Vagina (tissue), 2 donors: Measurements from ENCODE around the gene CD8B2. TPM values are rescaled to one million over a fixed set of nuclear protein-coding genes. Genes with fewer than 3 reads are reported as not detected.
"Not testable (repeated sequence)": the region's sequence is repeated elsewhere in the genome, so short reads cannot be mapped to it uniquely, and the experiment has no call there.

ENCODE experiments used
- DNase-seq, 2 donors: peaks; one replicate each; pipeline ENCODE4 v3.0.0-alpha.2; 2017; ENCODE audit errors: extremely low spot score in 2 of 2
- H3K27ac ChIP-seq: fragments of 200-600 bp; sonication (generic); one replicate; pipeline ENCODE4 v1.5.1; 2019
- H3K27me3 ChIP-seq: fragments of 200-600 bp; sonication (generic); one replicate; pipeline ENCODE4 v1.5.1; 2019
- H3K36me3 ChIP-seq, 2 donors: fragments of 200-600 bp; sonication (generic); one replicate each; pipeline ENCODE4 v1.5.1; 2017 to 2019
- H3K4me1 ChIP-seq: fragments of 200-600 bp; sonication (generic); one replicate; pipeline ENCODE4 v1.5.1; 2019
- H3K4me3 ChIP-seq, 2 donors: fragments of 200-600 bp; sonication (generic); 1 replicate in 1 of 2; 2 replicates in 1 of 2; pipeline ENCODE4 v1.5.1; 2016 to 2019
- H3K9me3 ChIP-seq: fragments of 200-600 bp; sonication (generic); one replicate; pipeline ENCODE4 v1.5.1; 2019
- POLR2A ChIP-seq, 2 donors: fragments of 450-650 bp; IDR thresholded peaks; one replicate each; pipeline ENCODE4 v1.6.1; 2017; ENCODE audit warnings: antibody characterized with exemption in 2 of 2, mild to moderate bottlenecking in 2 of 2, moderate library complexity in 2 of 2
- POLR2AphosphoS5 ChIP-seq, 2 donors: sonication (generic); formaldehyde crosslinking; IDR thresholded peaks; one replicate each; pipeline ENCODE4 v1.9.0; 2017; ENCODE audit warnings: antibody characterized with exemption in 2 of 2, mild to moderate bottlenecking in 2 of 2, low read depth in 1 of 2; ENCODE audit not compliant: insufficient read depth in 1 of 2
- intact Hi-C: fragments of 100-400 bp; cut with DNase I; formaldehyde crosslinking; loops from one replicate; pipeline ENCODE4 v1.15.1; 2023
- total RNA-seq: library from RNA; depleted of rRNA; stranded (reverse); fragments of >200 nt; gene quantifications from one replicate; pipeline ENCODE4 v1.2.3, GENCODE V29; 2016
- TF ChIP-seq, protein P1 (sequence below), 3 experiments: fragments of 450-650 bp in 2 of 3; fragments of 200-600 bp in 1 of 3; sonication (generic) in 1 of 3; IDR thresholded peaks; one replicate each; pipeline ENCODE4 v1.5.1; 2017 to 2019; ENCODE audit warnings: antibody characterized with exemption in 3 of 3, mild to moderate bottlenecking in 2 of 3, moderate library complexity in 2 of 3

Gene CD8B2
- total RNA-seq, 1 donor from 2014 or later = 0.74 TPM

DNA sequence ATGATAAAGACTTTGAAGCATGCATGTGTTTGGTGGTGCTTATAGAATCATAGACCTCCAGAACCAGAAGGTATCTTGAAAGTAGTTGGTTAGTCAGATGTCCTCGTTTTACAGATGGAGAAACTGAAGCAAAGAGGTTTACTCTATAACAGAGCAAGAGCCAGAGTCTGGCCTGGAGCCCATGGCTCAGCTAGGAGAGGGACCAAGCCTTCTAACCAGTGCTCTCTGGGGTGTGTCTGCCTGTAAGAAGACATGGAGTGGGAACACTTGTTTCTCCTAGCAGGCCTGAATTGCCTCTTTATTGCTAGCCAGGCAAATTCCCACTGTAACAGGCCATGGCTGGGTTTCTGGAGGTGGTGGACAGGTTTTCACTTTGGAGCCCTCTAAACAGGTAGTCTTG is 67.9 kb downstream of the CD8B2 start:
- no peaks in the 10 kb centered on the region for H3K9me3 ChIP-seq
- no peak for DNase-seq
- TF ChIP-seq POLR2AphosphoS5 (IDR thresholded peaks at IDR 0.05; ENCODE audit: insufficient read depth in 1 of 2, low read depth in 1 of 2) (no peak), POLR2A (IDR thresholded peaks at IDR 0.05) (no peak)
- TF ChIP-seq, protein P1, sequence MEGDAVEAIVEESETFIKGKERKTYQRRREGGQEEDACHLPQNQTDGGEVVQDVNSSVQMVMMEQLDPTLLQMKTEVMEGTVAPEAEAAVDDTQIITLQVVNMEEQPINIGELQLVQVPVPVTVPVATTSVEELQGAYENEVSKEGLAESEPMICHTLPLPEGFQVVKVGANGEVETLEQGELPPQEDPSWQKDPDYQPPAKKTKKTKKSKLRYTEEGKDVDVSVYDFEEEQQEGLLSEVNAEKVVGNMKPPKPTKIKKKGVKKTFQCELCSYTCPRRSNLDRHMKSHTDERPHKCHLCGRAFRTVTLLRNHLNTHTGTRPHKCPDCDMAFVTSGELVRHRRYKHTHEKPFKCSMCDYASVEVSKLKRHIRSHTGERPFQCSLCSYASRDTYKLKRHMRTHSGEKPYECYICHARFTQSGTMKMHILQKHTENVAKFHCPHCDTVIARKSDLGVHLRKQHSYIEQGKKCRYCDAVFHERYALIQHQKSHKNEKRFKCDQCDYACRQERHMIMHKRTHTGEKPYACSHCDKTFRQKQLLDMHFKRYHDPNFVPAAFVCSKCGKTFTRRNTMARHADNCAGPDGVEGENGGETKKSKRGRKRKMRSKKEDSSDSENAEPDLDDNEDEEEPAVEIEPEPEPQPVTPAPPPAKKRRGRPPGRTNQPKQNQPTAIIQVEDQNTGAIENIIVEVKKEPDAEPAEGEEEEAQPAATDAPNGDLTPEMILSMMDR (IDR thresholded peaks at IDR 0.05) = no peak
- no peak overlapping the region for H3K27ac ChIP-seq
- H3K4me1 ChIP-seq = peaks cover 2% of the 10 kb centered on the region
- no peaks in the 10 kb centered on the region for H3K27me3 ChIP-seq
- intact Hi-C loops = no loop called here
- H3K4me3 ChIP-seq = no peak overlapping the region
- H3K36me3 ChIP-seq = no peaks in the 10 kb centered on the region

DNA sequence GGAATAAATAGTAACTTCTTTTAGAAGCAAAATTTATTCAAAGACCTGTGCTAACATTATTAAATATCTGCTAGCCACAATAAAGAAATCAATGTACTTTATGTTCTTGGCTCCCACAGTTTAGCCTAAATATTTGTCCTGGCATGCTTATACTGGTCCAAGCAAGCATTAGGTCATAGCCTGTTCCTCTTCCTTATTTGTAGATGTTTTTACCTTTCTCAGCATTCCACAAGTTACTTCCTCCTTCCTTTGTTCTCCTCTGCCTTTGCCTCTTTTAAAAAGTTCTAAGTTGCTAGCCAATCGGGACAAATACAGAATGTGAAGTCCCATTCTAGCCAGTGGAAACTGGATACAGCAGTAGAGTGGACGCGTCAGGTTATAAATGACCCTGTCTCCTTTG is 72.6 kb downstream of the CD8B2 start:
- H3K4me1 ChIP-seq = peaks cover 39% of the 10 kb centered on the region
- H3K9me3 ChIP-seq, H3K27ac ChIP-seq, H3K27me3 ChIP-seq, H3K4me3 ChIP-seq, intact Hi-C loops, H3K36me3 ChIP-seq: not testable (repeated sequence)
- peak in 1 of 2 donors; percentile 1 for DNase-seq

DNA sequence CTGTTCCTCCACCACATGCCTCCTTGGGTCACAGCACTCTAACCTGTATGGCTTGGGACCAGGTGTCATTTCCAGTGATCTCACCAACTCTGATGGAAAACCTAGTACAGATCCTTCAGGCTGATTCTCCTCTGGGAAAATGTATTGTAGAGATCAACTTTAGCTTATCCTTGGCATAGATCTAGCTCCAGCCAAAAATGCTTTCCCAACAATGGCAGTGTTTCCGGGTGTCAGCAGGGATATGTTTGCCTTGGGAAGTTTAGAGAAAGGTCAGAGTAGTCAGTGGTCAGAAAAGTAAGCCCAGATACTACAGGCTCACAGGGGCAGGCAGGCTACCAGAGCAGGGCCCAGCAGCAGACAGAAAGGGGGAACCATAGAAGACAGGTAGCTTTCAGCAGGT is 73.6 kb downstream of the CD8B2 start:
- Histone ChIP-seq H3K27ac (no peak overlapping the region), H3K4me1 (peaks cover 39% of the 10 kb centered on the region)
- no peak for TF ChIP-seq POLR2AphosphoS5 (IDR thresholded peaks at IDR 0.05; ENCODE audit: insufficient read depth in 1 of 2, low read depth in 1 of 2)
- TF ChIP-seq, protein P1 (IDR thresholded peaks at IDR 0.05) = no peak
- TF ChIP-seq POLR2A (IDR thresholded peaks at IDR 0.05) = no peak

DNA sequence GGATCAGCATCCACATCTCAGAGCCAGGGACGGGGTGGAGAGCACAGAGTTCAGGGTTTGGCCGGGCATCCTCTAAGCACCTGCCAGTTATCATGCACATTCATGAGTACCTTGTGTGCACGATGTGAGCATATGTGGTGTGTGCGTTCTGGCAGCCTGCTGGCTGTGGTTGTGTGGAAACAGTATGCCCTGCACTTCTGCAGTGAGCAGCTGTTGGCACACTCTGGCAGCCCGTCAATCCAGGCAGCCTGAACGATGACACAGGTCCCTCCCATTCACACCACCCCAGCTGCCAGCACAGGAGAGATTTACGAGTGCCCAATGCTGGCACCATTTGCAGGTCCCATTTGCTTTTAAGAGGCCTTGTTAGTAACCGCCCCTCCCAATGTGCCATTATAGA is 74.2 kb downstream of the CD8B2 start:
- no peak for DNase-seq
- TF ChIP-seq POLR2AphosphoS5 (IDR thresholded peaks at IDR 0.05; ENCODE audit: insufficient read depth in 1 of 2, low read depth in 1 of 2) (no peak), POLR2A (IDR thresholded peaks at IDR 0.05) (no peak)
- TF ChIP-seq, protein P1 (IDR thresholded peaks at IDR 0.05) = no peak
- H3K4me3 ChIP-seq = no peak overlapping the region
- peaks cover 45% of the 10 kb centered on the region for H3K4me1 ChIP-seq
- intact Hi-C loops = no loop called here
- peak overlapping the region; percentile 33 for H3K27ac ChIP-seq
- no peaks in the 10 kb centered on the region for H3K27me3 ChIP-seq
- H3K36me3 ChIP-seq = no peaks in the 10 kb centered on the region
- no peaks in the 10 kb centered on the region for H3K9me3 ChIP-seq

More for the DNA sequence above, 73.6 kb downstream of the CD8B2 start:
- H3K9me3 ChIP-seq = no peaks in the 10 kb centered on the region
- H3K36me3 ChIP-seq = no peaks in the 10 kb centered on the region
- H3K4me3 ChIP-seq = no peak overlapping the region
- intact Hi-C loops = no loop called here
- DNase-seq = peak in 1 of 2 donors; percentile 64
- no peaks in the 10 kb centered on the region for H3K27me3 ChIP-seq

DNA sequence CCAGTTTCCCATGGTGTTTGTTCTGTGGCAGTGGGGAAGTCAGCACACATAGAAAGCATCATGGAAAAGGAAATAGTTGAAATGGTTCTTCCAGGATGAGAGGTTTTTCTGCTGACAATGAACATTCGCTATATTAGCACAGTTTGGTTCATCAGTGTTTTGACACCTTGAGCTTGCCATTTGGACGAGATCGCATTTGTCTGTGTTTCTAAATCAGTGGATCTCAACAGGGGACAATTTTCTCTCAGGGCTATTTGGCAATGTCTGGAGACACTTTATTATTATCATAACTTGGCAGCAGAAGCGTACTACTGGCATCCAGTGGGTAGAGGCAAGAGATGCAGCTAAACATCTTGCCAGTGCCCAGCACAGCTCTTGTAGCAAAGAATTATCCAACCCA is 74.6 kb downstream of the CD8B2 start:
- Histone ChIP-seq H3K36me3 (no peaks in the 10 kb centered on the region), H3K4me3 (no peak overlapping the region), H3K9me3 (no peaks in the 10 kb centered on the region), H3K27ac (peak overlapping the region; percentile 33), H3K27me3 (no peaks in the 10 kb centered on the region), H3K4me1 (peaks cover 46% of the 10 kb centered on the region)
- no peak for DNase-seq
- TF ChIP-seq POLR2AphosphoS5 (IDR thresholded peaks at IDR 0.05; ENCODE audit: insufficient read depth in 1 of 2, low read depth in 1 of 2) = no peak
- intact Hi-C loops = no loop called here

DNA sequence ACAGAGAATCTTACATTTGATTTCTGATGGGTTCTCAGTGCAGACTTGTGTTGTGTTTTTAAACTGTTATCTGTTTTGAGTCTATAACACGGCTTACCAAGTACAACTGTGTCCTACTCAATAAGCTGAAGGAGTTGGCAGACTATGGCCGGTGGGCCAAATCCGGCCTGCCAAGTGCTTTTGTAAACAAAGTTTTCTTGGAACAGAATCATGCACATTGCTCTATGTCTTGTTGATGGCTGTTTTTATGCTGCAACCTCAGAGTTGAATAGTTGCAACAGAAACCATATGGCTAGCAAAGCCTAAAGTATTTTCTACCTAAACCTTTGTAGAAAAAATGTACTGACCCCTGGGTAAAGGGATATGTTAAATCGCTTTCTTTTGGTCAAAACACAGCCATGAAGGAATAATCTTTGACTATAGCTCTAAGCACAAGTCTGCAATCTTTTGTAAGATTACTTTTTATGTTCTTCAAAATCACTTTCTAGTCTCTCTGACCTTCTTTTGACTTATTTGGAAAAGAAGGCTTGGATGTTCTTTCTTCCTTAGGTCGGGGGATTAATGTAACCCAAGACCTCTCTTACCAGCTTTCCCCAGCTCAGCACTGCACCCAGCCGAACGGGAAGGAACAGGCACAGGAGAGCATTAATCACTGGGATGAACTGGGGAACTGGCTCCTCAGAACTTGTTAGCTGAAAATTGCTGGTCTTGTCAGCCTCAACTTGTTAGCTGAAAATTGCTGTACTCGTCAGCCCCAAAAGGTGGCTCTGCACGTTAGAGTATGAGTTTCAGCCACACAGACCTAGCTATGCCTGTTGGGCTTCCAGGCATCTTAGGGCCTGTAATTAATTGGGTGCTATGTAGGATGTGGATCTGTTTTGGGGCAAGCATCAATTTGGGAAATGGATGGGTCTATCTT is 75.4 kb downstream of the CD8B2 start:
- H3K9me3 ChIP-seq = no peaks in the 10 kb centered on the region
- peaks cover 46% of the 10 kb centered on the region for H3K4me1 ChIP-seq
- no peak for DNase-seq
- H3K36me3 ChIP-seq = no peaks in the 10 kb centered on the region
- intact Hi-C loops = no loop called here
- peak overlapping the region; percentile 40 for H3K27ac ChIP-seq
- TF ChIP-seq POLR2A (IDR thresholded peaks at IDR 0.05) = no peak
- TF ChIP-seq, protein P1 (IDR thresholded peaks at IDR 0.05) = no peak
- no peak for TF ChIP-seq POLR2AphosphoS5 (IDR thresholded peaks at IDR 0.05; ENCODE audit: insufficient read depth in 1 of 2, low read depth in 1 of 2)
- no peak overlapping the region for H3K4me3 ChIP-seq
- no peaks in the 10 kb centered on the region for H3K27me3 ChIP-seq
